GM13977 (cell line): ENCODE data around the gene SSR1.
"Not testable (repeated sequence)": the region's sequence is repeated elsewhere in the genome, so short reads cannot be mapped to it uniquely, and the experiment has no call there.

Source experiments
- DNase-seq: peaks from one replicate; pipeline ENCODE4 v3.0.0; 2012; ENCODE audit warnings: low spot score
- CTCF ChIP-seq: IDR thresholded peaks from 2 replicates; pipeline ENCODE4 v1.5.1; 2012; ENCODE audit warnings: mild to moderate bottlenecking, control low read depth; ENCODE audit not compliant: insufficient read depth; ENCODE audit errors: extremely low read depth, missing control alignments
- in situ Hi-C: fragments of 300-500 bp; cut with MboI; formaldehyde crosslinking; loops from one replicate; pipeline ENCODE4 v1.12.0; 2022; ENCODE audit warnings: low sequenced_read_pairs, low pct_unique_long_range_greater_than_20kb, mixed read lengths, inconsistent platforms; ENCODE audit not compliant: unreplicated experiment

The SSR1 gene

DNA sequence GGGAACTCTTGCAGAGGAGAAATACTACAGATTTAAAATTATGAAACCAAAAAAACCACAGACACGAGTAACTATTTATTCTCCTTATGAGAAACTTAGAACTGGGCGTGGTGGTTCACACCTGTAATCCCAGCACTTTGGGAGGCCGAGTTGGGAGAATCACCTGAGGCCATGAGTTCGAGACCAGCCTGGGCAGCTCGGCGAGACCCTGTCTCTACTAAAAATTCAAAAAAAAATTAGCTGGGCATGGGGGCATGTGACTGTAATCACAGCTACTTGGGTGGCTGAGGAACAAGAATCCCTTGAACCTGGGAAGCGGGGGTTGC is 36.8 kb downstream of the SSR1 start:
- DNase-seq, result no peak
- in situ Hi-C loops, result loop anchor here (5.0 to 25.0 kb wide), 3 partner anchors 111 to 761 kb away; partner anchors contain the start of genes CAGE1 and RIOK1
- no peak for TF ChIP-seq CTCF

DNA sequence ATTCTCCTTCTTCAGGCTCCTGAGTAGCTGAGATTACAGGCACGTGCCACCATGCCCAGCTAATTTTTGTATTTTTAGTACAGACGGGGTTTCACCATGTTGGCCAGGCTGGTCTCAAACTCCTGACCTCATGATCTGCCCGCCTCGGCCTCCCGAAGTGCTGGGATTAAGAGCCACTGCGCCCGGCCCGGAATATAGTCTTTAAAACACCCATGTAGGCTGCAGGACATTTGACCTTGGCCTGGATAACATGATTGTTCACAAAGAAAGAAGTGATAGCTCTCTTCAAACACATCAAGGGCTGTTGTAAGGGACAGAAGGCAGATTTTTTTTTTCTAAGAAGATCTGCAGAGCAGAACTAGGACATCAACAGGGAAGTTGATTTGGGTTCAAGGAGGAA is 38.5 kb downstream of the SSR1 start:
- in situ Hi-C loops, result not testable (repeated sequence)

GRCh38 chr6:7273709-7274108 is 39.3 kb downstream of the SSR1 start:
- no peak for TF ChIP-seq CTCF
- in situ Hi-C loops, result no loop called here
- DNase-seq, result no peak

More for the DNA sequence above, 38.5 kb downstream of the SSR1 start:
- not testable (repeated sequence) for DNase-seq

DNA sequence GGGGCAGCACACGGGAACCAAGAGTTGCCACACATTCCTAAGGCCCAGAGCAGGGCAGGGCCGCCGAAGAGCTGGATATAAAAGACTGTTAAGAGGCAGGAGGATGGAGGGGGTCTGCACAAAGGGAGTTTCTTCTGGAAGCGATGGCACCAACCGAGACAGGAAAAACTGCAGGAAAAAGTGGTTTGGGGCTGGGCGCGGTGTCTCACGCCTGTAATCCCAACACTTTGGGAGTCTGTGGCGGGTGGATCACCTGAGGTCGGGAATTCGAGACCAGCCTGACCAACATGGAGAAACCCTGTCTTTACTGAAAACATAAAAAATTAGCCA is 41.8 kb downstream of the SSR1 start:
- DNase-seq, result no peak
- no peak for TF ChIP-seq CTCF
- in situ Hi-C loops, result no loop called here

DNA sequence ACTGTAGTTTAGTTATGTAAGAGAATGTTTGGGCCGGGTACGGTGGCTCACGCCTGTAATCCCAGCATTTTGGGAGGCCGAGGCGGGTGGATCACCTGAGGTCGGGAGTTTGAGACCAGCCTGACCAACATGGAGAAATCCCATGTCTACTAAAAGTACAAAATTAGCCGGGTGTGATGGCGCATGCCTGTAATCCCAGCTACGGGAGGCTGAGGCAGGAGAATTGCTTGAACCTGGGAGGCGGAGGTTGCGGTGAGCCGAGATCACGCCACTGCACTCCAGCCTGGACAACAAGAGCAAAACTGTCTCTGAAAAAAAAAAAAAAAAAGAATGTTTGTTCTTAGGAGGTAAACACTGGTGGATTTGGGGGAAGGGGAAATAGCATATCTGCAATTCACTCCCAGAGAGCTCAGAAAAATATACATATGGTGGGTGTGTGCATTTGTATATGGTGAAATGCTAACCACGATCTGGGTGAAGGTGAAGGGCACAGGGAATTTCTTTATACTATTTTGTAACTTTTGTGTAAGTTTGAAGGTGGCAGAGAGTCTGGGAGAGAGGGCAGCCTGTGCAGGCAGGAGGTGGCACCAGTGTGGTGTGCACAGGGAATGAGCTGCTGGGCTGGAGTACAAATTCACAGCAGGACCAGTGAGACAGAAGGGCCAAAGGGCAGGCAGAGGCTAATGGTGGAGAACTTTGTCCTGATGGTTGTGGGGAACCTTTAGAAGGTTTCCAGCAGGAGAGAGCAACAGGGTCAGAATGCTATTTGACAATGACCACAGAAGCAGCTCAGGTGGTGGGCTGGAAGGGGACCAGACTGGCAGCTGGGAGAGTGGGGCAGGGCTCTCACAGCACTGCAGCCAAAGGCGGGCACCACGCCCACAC is 42.4 kb downstream of the SSR1 start:
- in situ Hi-C loops, result no loop called here
- DNase-seq, result no peak
- TF ChIP-seq CTCF, result no peak

- in situ Hi-C loops, result no loop called here
- TF ChIP-seq CTCF, result no peak
- DNase-seq, result no peak
These were observed 43.2 kb downstream of the SSR1 start for GRCh38 chr6:7269816-7270215.

GRCh38 chr6:7268816-7269555 is 44.0 kb downstream of the SSR1 start:
- DNase-seq, result no peak
- in situ Hi-C loops, result no loop called here
- TF ChIP-seq CTCF, result no peak
